ENCODE measurements around the gene SPTSSA. TPM values are rescaled to one million over a fixed set of nuclear protein-coding genes. Genes with fewer than 3 reads are reported as not detected.
A peak's percentile ranks its signal among the peaks of the same experiment; 100 is the strongest.

SPTSSA gene
- total and polyA plus RNA-seq, 12 donors = 20.6 to 205 (median 55.3) TPM

GRCh38 chr14:34460841-34461240 is 1.2 kb downstream of the SPTSSA start:
- H3K27me3 ChIP-seq = no peaks in the 10 kb centered on the region
- peak overlapping the region in 3 of 5 donors; percentile 90 to 100 (median 92) for H3K27ac ChIP-seq
- DNase-seq = no peak
- WGBS, 4 donors = 23 to 31% (median 26%) methylated on average over 2 of the region's 2 CpGs
- H3K4me3 ChIP-seq = peak overlapping the region in 2 of 4 donors; percentile 29 to 98
- TF ChIP-seq POLR2A (IDR thresholded peaks at IDR 0.05) = peak in 1 of 2 donors; percentile 20
- TF ChIP-seq, protein P1, sequence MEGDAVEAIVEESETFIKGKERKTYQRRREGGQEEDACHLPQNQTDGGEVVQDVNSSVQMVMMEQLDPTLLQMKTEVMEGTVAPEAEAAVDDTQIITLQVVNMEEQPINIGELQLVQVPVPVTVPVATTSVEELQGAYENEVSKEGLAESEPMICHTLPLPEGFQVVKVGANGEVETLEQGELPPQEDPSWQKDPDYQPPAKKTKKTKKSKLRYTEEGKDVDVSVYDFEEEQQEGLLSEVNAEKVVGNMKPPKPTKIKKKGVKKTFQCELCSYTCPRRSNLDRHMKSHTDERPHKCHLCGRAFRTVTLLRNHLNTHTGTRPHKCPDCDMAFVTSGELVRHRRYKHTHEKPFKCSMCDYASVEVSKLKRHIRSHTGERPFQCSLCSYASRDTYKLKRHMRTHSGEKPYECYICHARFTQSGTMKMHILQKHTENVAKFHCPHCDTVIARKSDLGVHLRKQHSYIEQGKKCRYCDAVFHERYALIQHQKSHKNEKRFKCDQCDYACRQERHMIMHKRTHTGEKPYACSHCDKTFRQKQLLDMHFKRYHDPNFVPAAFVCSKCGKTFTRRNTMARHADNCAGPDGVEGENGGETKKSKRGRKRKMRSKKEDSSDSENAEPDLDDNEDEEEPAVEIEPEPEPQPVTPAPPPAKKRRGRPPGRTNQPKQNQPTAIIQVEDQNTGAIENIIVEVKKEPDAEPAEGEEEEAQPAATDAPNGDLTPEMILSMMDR (IDR thresholded peaks at IDR 0.05) = no peak
- peaks cover 12 to 22% of the 10 kb centered on the region in 2 donors for H3K4me1 ChIP-seq (replicated peaks in 1 of 2)
- H3K9me3 ChIP-seq (replicated peaks in 1 of 3) = no peaks in the 10 kb centered on the region
- H3K36me3 ChIP-seq (replicated peaks in 1 of 2) = peaks cover 0 to 8% of the 10 kb centered on the region in 2 donors
- intact Hi-C loops (cut with DNase I) = no loop called here

- Histone ChIP-seq H3K9me3 (replicated peaks in 1 of 3) (no peaks in the 10 kb centered on the region), H3K27me3 (no peaks in the 10 kb centered on the region), H3K27ac (peak overlapping the region in 2 of 5 donors; percentile 90 to 100), H3K4me1 (replicated peaks in 1 of 2) (peaks cover 12 to 22% of the 10 kb centered on the region in 2 donors), H3K36me3 (replicated peaks in 1 of 2) (peaks cover 0 to 14% of the 10 kb centered on the region in 2 donors), H3K4me3 (peak overlapping the region in 1 of 4 donors; percentile 98)
- WGBS, 4 donors = 84 to 97% (median 85%) methylated on average over 1 of the region's 1 CpG
- DNase-seq = no peak
- TF ChIP-seq, protein P1 (IDR thresholded peaks at IDR 0.05) = no peak
- no peak for TF ChIP-seq POLR2A (IDR thresholded peaks at IDR 0.05)
- intact Hi-C loops (cut with DNase I) = no loop called here
Measured at GRCh38 chr14:34460295-34460694, 1.7 kb downstream of the SPTSSA start.

DNA sequence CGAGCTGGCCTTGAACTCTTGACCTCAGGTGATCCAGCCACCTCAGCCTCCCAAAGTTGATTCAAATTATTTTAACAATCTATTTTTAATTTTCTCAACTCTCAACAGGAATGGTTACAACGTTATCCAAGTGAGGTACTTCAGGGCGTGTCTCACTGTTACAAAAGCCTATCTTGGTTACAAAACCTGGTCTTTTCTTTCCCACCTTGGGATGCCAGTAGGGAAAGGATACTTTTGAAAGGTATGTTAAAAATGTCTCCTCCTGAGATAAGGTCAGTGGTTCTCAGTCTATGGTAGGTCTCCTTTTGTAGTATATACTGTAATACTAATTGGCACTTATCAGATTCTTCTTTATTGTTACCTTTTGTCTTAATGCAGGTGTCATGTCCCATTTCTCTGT is 4.9 kb downstream of the SPTSSA start:
- no peak overlapping the region for H3K4me3 ChIP-seq
- H3K9me3 ChIP-seq (replicated peaks in 1 of 3) = peaks cover 0 to 3% (median 0%) of the 10 kb centered on the region in 3 donors
- H3K36me3 ChIP-seq (replicated peaks in 1 of 2) = peaks cover 0 to 19% of the 10 kb centered on the region in 2 donors
- WGBS, 4 donors = 58 to 71% (median 64%) methylated on average over 3 of the region's 3 CpGs
- TF ChIP-seq, protein P1 (IDR thresholded peaks at IDR 0.05) = no peak
- no peak for TF ChIP-seq POLR2A (IDR thresholded peaks at IDR 0.05)
- no peaks in the 10 kb centered on the region for H3K27me3 ChIP-seq
- H3K4me1 ChIP-seq (replicated peaks in 1 of 2) = peaks cover 6 to 23% of the 10 kb centered on the region in 2 donors
- intact Hi-C loops (cut with DNase I) = no loop called here
- no peak for DNase-seq
- no peak overlapping the region for H3K27ac ChIP-seq

- H3K4me3 ChIP-seq = no peak overlapping the region
- TF ChIP-seq POLR2A (IDR thresholded peaks at IDR 0.05) = no peak
- TF ChIP-seq, protein P1 (IDR thresholded peaks at IDR 0.05) = no peak
- 74 to 89% (median 79%) methylated on average over 2 of the region's 2 CpGs for whole genome bisulfite sequencing, 4 donors
- H3K9me3 ChIP-seq (replicated peaks in 1 of 3) = peaks cover 0 to 4% (median 0%) of the 10 kb centered on the region in 3 donors
- no peak for DNase-seq
- H3K36me3 ChIP-seq (replicated peaks in 1 of 2) = peaks cover 0 to 32% of the 10 kb centered on the region in 2 donors
- peaks cover 0 to 5% of the 10 kb centered on the region in 2 donors for H3K4me1 ChIP-seq (replicated peaks in 1 of 2)
- intact Hi-C loops (cut with DNase I) = no loop called here
- H3K27ac ChIP-seq = no peak overlapping the region
- H3K27me3 ChIP-seq = no peaks in the 10 kb centered on the region
Measured at GRCh38 chr14:34453226-34453625, 8.8 kb downstream of the SPTSSA start.
